ENCODE measurements around the gene SRCAP. TPM values are rescaled to one million over a fixed set of nuclear protein-coding genes. Genes with fewer than 3 reads are reported as not detected.
"Not testable (repeated sequence)": the region's sequence is repeated elsewhere in the genome, so short reads cannot be mapped to it uniquely, and the experiment has no call there.

Gene SRCAP
- total RNA-seq, 1 donor from 2014 or later, result 59.7 TPM

- DNase-seq (ENCODE audit: low spot score), result no peak
These were observed 35.2 kb upstream of the SRCAP start for GRCh38 chr16:30663820-30664219.

DNA sequence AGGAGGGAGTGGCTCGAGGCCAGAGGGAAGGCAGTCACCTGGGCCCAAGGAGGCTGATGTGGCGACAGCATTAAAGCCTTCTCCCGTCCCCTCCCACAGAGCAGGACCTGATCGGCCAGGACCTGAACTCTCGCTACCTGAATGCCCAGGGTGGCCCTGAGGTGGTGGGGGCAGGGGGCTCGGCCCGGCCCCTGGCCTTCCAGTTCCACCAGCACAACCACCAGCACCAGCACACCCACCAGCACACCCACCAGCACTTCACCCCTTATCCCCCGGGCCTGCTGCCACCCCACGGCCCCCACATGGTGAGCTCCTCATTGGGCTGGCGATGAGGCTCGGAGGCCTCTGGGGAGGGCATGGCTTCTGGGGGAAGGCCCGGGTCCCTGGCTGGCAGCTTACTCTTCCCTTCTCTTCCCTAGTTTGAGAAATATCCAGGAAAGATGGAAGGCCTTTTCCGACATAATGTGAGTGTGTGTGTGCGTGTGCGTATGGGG lies 34.3 kb upstream of the SRCAP start:
- DNase-seq (ENCODE audit: low spot score), result no peak

DNA sequence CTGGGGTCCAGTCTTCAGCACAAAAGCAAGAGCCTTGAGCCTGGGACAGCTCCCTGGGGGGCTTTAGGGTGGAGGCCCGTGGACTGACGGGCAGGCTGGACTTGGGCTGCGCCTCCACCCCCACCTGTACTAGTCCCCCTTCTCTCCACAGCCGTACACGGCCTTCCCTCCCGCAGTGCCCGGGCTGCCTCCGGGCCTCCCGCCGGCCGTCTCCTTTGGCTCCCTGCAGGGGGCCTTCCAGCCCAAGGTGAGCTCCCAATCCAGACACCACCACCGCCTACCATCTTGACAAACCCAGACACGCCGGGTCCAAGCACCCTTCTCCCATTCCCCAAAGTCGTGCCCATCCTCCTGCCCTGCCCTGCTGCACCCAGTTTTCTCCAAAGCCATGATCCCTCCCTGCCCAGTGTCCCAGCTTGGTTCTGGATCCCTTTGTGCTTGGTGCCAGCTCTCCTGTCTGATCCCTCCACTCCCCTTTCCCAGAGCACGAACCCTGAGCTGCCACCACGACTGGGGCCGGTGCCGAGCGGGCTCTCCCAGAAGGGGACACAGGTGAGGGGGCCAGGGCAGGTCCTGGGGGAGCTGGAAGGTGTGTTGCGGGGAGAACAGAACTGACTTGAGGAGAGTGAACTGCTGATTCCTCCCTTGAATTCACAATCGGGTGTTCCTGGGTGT lies 33.7 kb upstream of the SRCAP start:
- DNase-seq (ENCODE audit: low spot score), result no peak

DNA sequence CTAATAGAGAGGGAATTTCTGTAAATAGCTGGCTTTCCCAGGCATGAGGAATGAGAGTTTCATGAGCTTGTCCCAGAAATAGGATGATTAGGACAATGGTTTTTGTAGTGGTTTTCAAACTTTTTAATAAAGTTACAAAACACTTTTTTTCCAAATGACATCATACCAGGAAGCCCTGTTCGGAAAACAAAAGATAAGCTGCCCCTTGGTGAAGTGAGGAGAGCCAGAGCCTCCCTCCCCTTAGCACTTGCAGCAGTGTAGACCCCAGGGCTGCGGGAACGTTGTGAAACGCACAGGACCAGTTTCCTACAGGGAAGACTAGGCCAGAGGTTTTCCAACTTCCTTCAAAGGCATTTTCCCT lies 33.2 kb upstream of the SRCAP start:
- no peak for DNase-seq (ENCODE audit: low spot score)

GRCh38 chr16:30666681-30667080 lies 32.3 kb upstream of the SRCAP start:
- no peak for DNase-seq (ENCODE audit: low spot score)

- DNase-seq (ENCODE audit: low spot score), result no peak
These were observed 31.5 kb upstream of the SRCAP start for GRCh38 chr16:30667361-30667905.

- DNase-seq (ENCODE audit: low spot score), result no peak
These were observed 30.6 kb upstream of the SRCAP start for GRCh38 chr16:30668393-30668792.

DNA sequence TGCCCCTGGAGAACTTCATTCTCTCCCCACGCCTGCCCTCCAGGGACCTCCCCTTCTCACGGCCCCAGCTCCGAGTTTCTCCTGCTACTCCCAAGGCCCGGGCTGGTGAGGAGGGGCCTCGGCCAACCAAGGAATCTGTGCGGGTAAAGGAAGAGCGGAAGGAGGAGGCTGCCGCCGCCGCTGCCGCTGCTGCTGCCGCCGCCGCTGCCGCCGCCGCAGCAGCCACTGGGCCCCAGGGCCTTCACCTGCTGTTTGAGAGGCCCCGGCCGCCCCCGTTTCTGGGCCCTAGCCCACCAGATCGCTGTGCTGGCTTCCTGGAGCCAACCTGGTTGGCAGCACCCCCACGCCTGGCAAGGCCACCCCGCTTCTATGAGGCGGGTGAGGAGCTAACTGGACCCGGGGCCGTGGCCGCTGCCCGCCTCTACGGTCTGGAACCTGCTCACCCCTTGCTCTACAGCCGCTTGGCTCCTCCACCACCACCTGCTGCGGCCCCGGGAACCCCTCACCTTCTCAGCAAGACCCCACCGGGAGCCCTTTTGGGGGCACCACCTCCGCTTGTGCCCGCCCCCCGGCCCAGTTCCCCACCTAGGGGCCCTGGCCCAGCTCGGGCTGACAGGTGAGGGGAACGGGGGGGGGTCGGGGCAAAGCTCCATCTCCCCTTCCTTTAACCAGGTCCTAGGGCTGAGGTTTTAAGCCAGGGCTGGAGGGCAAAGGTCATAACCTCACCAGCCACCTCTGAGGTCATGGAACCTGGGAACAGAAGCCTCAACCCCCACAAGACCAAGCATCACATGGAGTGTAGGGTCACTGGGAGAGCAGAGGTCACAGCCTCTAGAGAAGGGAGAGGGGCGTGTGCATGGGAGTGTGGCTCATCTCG lies 29.7 kb upstream of the SRCAP start:
- no peak for DNase-seq (ENCODE audit: low spot score)

GRCh38 chr16:30669903-30670824 lies 28.8 kb upstream of the SRCAP start:
- DNase-seq (ENCODE audit: low spot score), result no peak

GRCh38 chr16:30675143-30675542 lies 23.8 kb upstream of the SRCAP start:
- no peak for DNase-seq (ENCODE audit: low spot score)

DNA sequence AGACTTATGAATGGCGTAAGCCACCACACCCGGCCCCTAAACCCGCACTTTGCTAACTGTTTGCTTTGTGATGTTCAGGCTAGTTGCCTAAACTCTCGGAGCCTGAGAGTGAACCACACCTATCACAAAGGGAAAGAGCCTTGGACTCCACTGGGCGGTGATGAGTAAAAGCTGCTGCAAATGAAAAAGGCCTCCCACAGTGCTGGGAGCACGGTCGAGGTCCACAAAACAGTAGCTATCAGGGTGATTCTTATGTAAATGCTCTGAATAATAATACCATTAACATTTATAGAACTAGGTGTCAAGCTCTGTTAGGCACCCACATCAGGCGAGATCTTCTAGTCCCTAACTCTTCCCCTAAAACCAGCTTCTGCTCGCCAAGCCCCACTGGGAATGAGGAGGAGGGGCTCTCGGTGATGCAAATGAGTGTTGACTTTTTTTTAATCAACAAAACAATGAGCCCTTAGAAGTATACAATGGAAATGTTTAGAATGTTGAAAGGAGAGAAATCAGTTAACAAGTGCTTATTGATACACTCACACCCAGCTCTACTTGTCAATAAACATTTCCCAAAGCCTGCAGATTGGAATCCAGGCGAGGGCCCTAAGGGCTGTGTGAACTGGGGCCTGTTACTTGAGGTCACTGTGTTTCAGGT lies 20.9 kb upstream of the SRCAP start:
- DNase-seq (ENCODE audit: low spot score), result no peak

DNA sequence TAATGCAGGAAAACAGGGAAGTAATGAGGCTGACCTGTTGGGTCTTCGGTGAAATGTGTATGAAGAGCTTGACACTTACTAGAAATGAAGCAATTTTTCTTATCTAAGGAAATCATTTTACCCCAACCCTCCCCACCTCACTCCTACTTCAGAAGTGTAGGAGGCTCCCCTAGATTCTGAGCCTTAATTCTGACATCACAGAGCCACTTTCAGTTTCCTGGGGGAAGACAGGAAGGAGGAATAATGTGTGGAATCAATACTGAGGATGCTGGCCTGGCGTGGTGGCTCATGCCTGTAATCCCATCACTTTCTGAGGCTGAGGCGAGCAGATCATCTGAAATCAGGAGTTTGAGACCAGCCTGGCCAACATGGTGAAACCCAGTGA lies 20.4 kb upstream of the SRCAP start:
- no peak for DNase-seq (ENCODE audit: low spot score)

- no peak for DNase-seq (ENCODE audit: low spot score)
These were observed 18.6 kb upstream of the SRCAP start for GRCh38 chr16:30680326-30680725.

GRCh38 chr16:30688701-30689100 lies 10.3 kb upstream of the SRCAP start:
- no peak for DNase-seq (ENCODE audit: low spot score)

- DNase-seq (ENCODE audit: low spot score), result no peak
These were observed 7.1 kb upstream of the SRCAP start for GRCh38 chr16:30691907-30692306.

DNA sequence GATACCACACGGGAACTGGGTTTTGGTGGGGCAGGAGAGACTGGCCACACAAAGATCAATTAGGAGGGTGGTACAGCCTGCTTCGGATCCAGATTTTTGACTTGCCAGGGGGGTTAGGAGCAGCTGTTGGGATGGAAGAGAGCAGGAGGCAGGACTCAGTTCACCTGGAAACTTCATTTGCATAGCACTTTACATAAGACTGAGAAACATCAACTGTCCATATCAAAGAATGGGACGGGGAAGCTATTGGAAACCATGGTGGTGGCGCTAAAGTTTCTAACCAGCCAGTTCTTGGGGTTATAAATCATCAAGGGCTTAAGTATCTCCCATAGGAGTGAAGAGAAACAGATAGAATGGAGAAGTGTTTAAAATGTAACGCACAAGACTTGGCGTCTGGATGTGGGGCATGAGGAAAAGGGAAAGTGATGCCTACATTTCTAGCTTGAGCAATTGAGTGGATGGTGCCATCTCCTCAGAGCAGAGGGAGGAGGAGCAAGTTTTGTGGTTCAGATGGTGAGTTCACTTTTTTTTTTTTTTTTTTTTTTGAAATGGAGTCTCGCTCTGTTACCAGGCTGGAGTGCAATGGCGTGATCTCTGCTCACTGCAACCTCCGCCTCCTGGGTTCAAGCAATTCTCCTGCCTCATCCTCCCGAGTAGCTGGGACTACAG lies 6.4 kb upstream of the SRCAP start:
- DNase-seq (ENCODE audit: low spot score), result no peak

DNA sequence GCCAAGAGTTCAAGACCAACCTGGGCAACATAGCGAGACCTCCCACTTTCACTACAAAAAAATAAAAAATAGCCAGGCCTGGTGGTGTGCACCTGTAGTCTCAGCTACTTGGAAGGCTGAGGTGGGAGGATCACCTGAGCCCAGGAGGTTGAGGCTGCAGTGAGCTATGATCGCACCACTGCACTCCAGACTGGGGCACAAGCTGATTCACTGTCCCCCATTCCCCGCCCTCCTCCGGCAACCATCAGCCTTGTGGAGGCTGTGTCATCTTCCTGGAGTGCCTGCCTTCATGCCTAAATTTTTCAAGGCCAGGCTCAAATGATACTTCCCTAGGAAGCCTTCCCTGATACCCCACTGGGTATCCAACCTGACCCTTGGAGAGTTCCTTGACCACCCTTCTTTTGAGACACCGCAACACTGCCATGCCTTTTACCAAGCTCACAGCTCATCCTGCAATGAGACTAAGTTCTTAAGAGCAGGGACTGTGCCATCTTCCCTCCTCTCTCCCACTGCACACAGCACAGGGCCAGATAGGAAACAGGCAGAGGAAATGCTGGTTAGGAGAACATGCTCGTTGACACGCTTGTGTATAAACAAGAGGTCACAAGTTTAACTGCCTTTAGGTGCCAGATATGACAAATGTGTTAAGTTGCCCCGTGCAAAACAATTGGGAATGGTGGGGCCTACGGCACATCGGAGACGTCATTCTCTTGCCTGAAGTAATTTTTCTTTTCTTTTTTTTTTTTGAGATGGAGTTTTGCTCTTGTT lies 3.9 kb upstream of the SRCAP start:
- no peak for DNase-seq (ENCODE audit: low spot score)

DNA sequence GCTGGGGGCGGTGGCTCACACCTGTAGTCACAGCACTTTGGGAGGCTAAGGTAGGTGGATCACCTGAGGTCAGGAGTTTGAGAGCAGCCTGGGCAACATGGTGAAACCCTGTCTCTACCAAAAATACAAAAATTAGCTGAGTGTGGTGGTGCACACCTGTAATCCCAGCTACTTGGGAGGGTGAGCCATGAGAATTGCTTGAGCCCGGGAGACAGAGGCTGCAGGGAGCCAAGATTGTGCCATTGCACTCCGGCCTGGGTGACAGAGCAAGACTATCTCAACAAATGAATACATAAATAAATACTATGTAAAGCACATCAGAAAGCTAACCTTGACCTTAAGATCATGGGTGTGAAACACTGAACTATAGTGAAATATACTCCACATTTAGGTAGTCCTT lies 2.3 kb upstream of the SRCAP start:
- not testable (repeated sequence) for DNase-seq (ENCODE audit: low spot score)
